IMR-90 (cell line): ENCODE results near the gene BCKDK. TPM values are rescaled to one million over a fixed set of nuclear protein-coding genes. Genes with fewer than 3 reads are reported as not detected.
A peak's percentile ranks its signal among the peaks of the same experiment; 100 is the strongest.

Experiments
- ATAC-seq: fragments of 200-7000 bp; cut with Tn5 transposase; 2 replicates; pipeline ENCODE4 v1.9.1; 2020; ENCODE audit warnings: low read depth, mild to moderate bottlenecking, moderate library complexity
- BruUV-seq: library from RNA; stranded (reverse); fragments of 400-500 nt; replicated peaks from 2 replicates; lab custom pipeline; 2021; lab: Mats Ljungman, UMichigan
- CTCF ChIA-PET: fragments of 300-600 bp; formaldehyde crosslinking; extraction: SDS; loops from one replicate; lab custom pipeline; 2021; ENCODE audit warnings: antibody characterized with exemption; lab: Yijun Ruan, JAX
- POLR2A ChIA-PET: fragments of 300-600 bp; sonication (Branson Sonifier 250); formaldehyde crosslinking; loops from one replicate; lab custom pipeline; 2022; ENCODE audit warnings: antibody characterized with exemption; ENCODE audit not compliant: unreplicated experiment; lab: Charles Lee
- DNase-seq: peaks from one replicate; pipeline ENCODE4 v3.0.0; 2013
- H2AFZ ChIP-seq: replicated peaks from 2 replicates; pipeline ENCODE3; 2013; ENCODE audit warnings: low read length, mild to moderate bottlenecking; ENCODE audit not compliant: poor library complexity
- H2AK5ac ChIP-seq: 2 replicates; pipeline ENCODE4 v1.6.1; 2013; ENCODE audit warnings: low read depth, low read length, inconsistent platforms
- H2AK9ac ChIP-seq: replicated peaks from 2 replicates; pipeline ENCODE3; 2013; ENCODE audit warnings: mild to moderate bottlenecking, low read depth, low read length, moderate library complexity; ENCODE audit not compliant: poor library complexity
- H2BK120ac ChIP-seq: 2 replicates; pipeline ENCODE4 v1.6.1; 2013; ENCODE audit warnings: low read depth, low read length, inconsistent platforms
- H2BK15ac ChIP-seq: 3 replicates; pipeline ENCODE4 v1.6.1; 2013; ENCODE audit warnings: low read depth, low read length, inconsistent platforms
- H2BK20ac ChIP-seq: 2 replicates; pipeline ENCODE4 v1.6.1; 2013; ENCODE audit warnings: low read depth, mild to moderate bottlenecking, inconsistent platforms, low read length, moderate library complexity
- H2BK5ac ChIP-seq: 2 replicates; pipeline ENCODE4 v1.6.1; 2013; ENCODE audit warnings: mild to moderate bottlenecking, low read depth, low read length, inconsistent platforms; ENCODE audit not compliant: poor library complexity, severe bottlenecking
- H3K14ac ChIP-seq: replicated peaks from 2 replicates; pipeline ENCODE4 v1.6.1; 2013; ENCODE audit warnings: low read depth, low read length, inconsistent platforms
- H3K18ac ChIP-seq: 2 replicates; pipeline ENCODE4 v1.6.1; 2013; ENCODE audit warnings: low read depth, low read length, control low read depth
- H3K23ac ChIP-seq: 2 replicates; pipeline ENCODE4 v1.6.1; 2013; ENCODE audit warnings: low read depth, low read length, inconsistent platforms
- H3K27ac ChIP-seq: 2 replicates; pipeline ENCODE4 v1.5.1; 2013; ENCODE audit warnings: mild to moderate bottlenecking, control low read depth, low read length; ENCODE audit not compliant: insufficient read depth
- H3K27me3 ChIP-seq: 2 replicates; pipeline ENCODE4 v1.6.1; 2013; ENCODE audit warnings: low read length; ENCODE audit not compliant: control insufficient read depth, insufficient read depth
- H3K36me3 ChIP-seq: 2 replicates; pipeline ENCODE4 v1.6.1; 2013; ENCODE audit warnings: low read length, mixed read lengths; ENCODE audit not compliant: control insufficient read depth, insufficient read depth
- H3K4ac ChIP-seq: 2 replicates; pipeline ENCODE4 v1.6.1; 2013; ENCODE audit warnings: low read depth, low read length, inconsistent platforms
- H3K4me1 ChIP-seq: 2 replicates; pipeline ENCODE4 v1.6.1; 2013; ENCODE audit warnings: low read length, mixed read lengths; ENCODE audit not compliant: control insufficient read depth, insufficient read depth
- H3K4me2 ChIP-seq: 2 replicates; pipeline ENCODE4 v1.6.1; 2013; ENCODE audit warnings: low read depth, mild to moderate bottlenecking, control low read depth, low read length, moderate library complexity
- H3K4me3 ChIP-seq: 2 replicates; pipeline ENCODE4 v1.5.1; 2013; ENCODE audit warnings: low read depth, mild to moderate bottlenecking, control low read depth, low read length, moderate library complexity; ENCODE audit not compliant: insufficient read depth
- H3K56ac ChIP-seq: 2 replicates; pipeline ENCODE4 v1.6.1; 2013; ENCODE audit warnings: low read length, inconsistent platforms; ENCODE audit not compliant: insufficient read depth; ENCODE audit errors: extremely low read depth
- H3K79me1 ChIP-seq, 2 experiments: 2 replicates each; pipeline ENCODE4 v1.6.1; 2013; ENCODE audit warnings: low read length in 2 of 2, inconsistent platforms in 1 of 2, low read depth in 1 of 2
- H3K9ac ChIP-seq: 2 replicates; pipeline ENCODE4 v1.6.1; 2013; ENCODE audit warnings: low read depth, low read length, control low read depth
- H3K9me1 ChIP-seq: 2 replicates; pipeline ENCODE4 v1.6.1; 2013; ENCODE audit warnings: low read length, inconsistent platforms; ENCODE audit not compliant: insufficient read depth
- H3K9me3 ChIP-seq: 2 replicates; pipeline ENCODE4 v1.6.1; 2013; ENCODE audit warnings: low read length; ENCODE audit not compliant: control insufficient read depth, insufficient read depth
- H4K20me1 ChIP-seq: 2 replicates; pipeline ENCODE4 v1.6.1; 2013; ENCODE audit warnings: low read length, inconsistent platforms; ENCODE audit not compliant: insufficient read depth
- H4K5ac ChIP-seq: 2 replicates; pipeline ENCODE4 v1.6.1; 2013; ENCODE audit warnings: mild to moderate bottlenecking, low read depth, low read length, control low read depth
- H4K8ac ChIP-seq, 2 experiments: 2 replicates each; pipeline ENCODE4 v1.6.1; 2013; ENCODE audit warnings: low read depth in 2 of 2, low read length in 2 of 2, control low read depth in 1 of 2, inconsistent platforms in 1 of 2
- H4K91ac ChIP-seq: 2 replicates; pipeline ENCODE4 v1.6.1; 2013; ENCODE audit warnings: low read depth, low read length, inconsistent platforms; ENCODE audit not compliant: insufficient read depth
- BHLHE40 ChIP-seq: fragments of 150-350 bp; IDR thresholded peaks from 2 replicates; pipeline ENCODE4 v1.6.1; 2016; ENCODE audit warnings: mild to moderate bottlenecking, low read depth, low read length
- CEBPB ChIP-seq: IDR thresholded peaks from 2 replicates; pipeline ENCODE4 v1.6.1; 2012; ENCODE audit warnings: low read depth, low read length, improper control_type of control experiment
- CHD1 ChIP-seq: IDR thresholded peaks from 2 replicates; pipeline ENCODE4 v1.6.1; 2012; ENCODE audit warnings: low read depth, low read length, improper control_type of control experiment
- CTCF ChIP-seq: conservative IDR thresholded peaks from 2 replicates; pipeline ENCODE4 v1.5.1; 2012; ENCODE audit warnings: mild to moderate bottlenecking, low read depth, low read length, improper control_type of control experiment
- ELK1 ChIP-seq: fragments of 150-350 bp; IDR thresholded peaks from 2 replicates; pipeline ENCODE4 v1.6.1; 2016; ENCODE audit warnings: low read depth, mild to moderate bottlenecking, low read length, moderate library complexity, borderline replicate concordance
- MAFK ChIP-seq: IDR thresholded peaks from 2 replicates; pipeline ENCODE4 v1.6.1; 2012; ENCODE audit warnings: low read depth, low read length, improper control_type of control experiment
- MAZ ChIP-seq: IDR thresholded peaks from 2 replicates; pipeline ENCODE4 v1.6.1; 2012; ENCODE audit warnings: low read depth, mild to moderate bottlenecking, low read length, improper control_type of control experiment, moderate library complexity, borderline replicate concordance
- MXI1 ChIP-seq: IDR thresholded peaks from 2 replicates; pipeline ENCODE4 v1.6.1; 2012; ENCODE audit warnings: low read depth, mild to moderate bottlenecking, low read length, moderate library complexity, borderline replicate concordance
- NFE2L2 ChIP-seq: fragments of 150-350 bp; IDR thresholded peaks from 2 replicates; pipeline ENCODE4 v1.6.1; 2016; ENCODE audit warnings: low read depth, mild to moderate bottlenecking, low read length
- POLR2A ChIP-seq: IDR thresholded peaks from 2 replicates; pipeline ENCODE4 v1.6.1; 2012; ENCODE audit warnings: mild to moderate bottlenecking, low read depth, low read length
- RAD21 ChIP-seq: IDR thresholded peaks from 2 replicates; pipeline ENCODE4 v1.6.1; 2012; ENCODE audit warnings: low read length, improper control_type of control experiment
- RCOR1 ChIP-seq: IDR thresholded peaks from 2 replicates; pipeline ENCODE4 v1.6.1; 2012; ENCODE audit warnings: mild to moderate bottlenecking, low read length, improper control_type of control experiment; ENCODE audit not compliant: insufficient replicate concordance
- RFX5 ChIP-seq: IDR thresholded peaks from 2 replicates; pipeline ENCODE4 v1.8.0; 2012; ENCODE audit warnings: low read depth, mild to moderate bottlenecking, low read length, moderate library complexity
- SMC3 ChIP-seq: fragments of 150-350 bp; IDR thresholded peaks from 2 replicates; pipeline ENCODE4 v1.6.1; 2016; ENCODE audit warnings: low read depth, mild to moderate bottlenecking, antibody characterized with exemption, low read length, moderate library complexity
- USF2 ChIP-seq: fragments of 150-350 bp; IDR thresholded peaks from 2 replicates; pipeline ENCODE4 v1.6.1; 2017; ENCODE audit warnings: mild to moderate bottlenecking, antibody characterized with exemption, low read length, low read depth
- WGBS, 2 experiments: methylation state at CpG; one replicate each; pipeline versions ENCODE4 v1.1.5 to v1.1.7; 2013; ENCODE audit warnings: missing lambda C conversion rate in 2 of 2; ENCODE audit not compliant: insufficient read length in 1 of 2; ENCODE audit errors: extremely low coverage in 2 of 2; 5-methylcytosine and 5-hydroxymethylcytosine counted together
- dilution Hi-C: fragments of 300-500 bp; cut with HindIII; formaldehyde crosslinking; loops from one replicate; pipeline ENCODE4 v1.14.3; 2018; ENCODE audit warnings: low sequenced_read_pairs; ENCODE audit not compliant: unreplicated experiment
- in situ Hi-C: fragments of 300-500 bp; cut with MboI; formaldehyde crosslinking; loops from 3 replicates; pipeline ENCODE4 v1.14.3; 2019; ENCODE audit warnings: low sequenced_read_pairs, inconsistent platforms, mixed read lengths
- intact Hi-C: fragments of 100-400 bp; cut with micrococcal nuclease; formaldehyde crosslinking; loops from 2 replicates; pipeline ENCODE4 v1.10.0; 2022
- polyA plus RNA-seq, 3 experiments: library from polyadenylated mRNA; depleted of rRNA; stranded (reverse); fragments of >200 nt; gene quantifications; 2 replicates each; pipeline ENCODE4 v1.2.3, GENCODE V29; 2012; ENCODE audit warnings: low replicate concordance in 1 of 3
- total RNA-seq: library from RNA; depleted of rRNA; stranded (reverse); fragments of >200 nt; gene quantifications from 2 replicates; pipeline ENCODE4 v1.2.3, GENCODE V29; 2012

BCKDK gene
- total and polyA plus RNA-seq, 2 of the 4 experiments (the other 2 are of a cell fraction): 26.0 to 79.3 TPM

DNA sequence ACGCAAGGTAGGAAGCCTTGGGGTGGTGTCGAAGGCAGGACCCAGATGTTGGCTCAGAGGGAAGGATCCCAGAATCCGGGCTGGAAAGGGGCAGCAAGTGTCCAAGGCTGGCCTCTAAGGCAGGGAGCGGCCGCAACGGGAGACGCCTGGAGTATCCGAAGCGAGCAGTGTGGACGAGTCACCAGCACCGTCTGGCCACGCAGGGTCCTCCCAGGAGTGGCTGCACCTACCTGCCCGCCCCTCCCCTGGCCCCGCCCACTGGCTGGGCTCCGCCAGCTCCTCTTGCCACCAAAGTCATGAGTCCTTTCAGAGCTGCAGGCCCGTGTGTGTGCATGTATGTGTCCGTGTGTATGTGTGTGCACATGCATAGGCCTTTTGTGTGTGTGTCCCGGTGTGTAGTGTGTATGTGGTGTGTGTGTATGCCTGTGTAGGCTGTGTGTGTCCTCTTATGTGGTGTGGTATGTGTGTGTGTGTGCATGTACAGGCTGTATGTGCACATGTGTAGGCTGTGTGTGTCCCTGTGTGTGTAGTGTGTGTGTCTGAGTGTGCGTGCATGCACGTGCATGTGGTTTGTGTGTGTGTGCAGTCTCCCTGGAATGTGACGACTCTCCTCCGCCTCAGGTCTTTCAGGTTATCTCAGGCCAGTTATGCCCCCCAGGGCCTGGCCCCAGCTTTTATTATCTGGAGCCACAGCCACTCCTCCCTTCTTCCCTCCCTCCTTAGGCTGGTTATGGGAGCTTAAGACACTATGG lies 27.5 kb downstream of the BCKDK start, which contains the start of gene PRSS8:
Gene PRSS8, minus strand, starts transcription at position 193 of the 752 bp plus-strand sequence. CDS start 229 bp downstream, outside the sequence.
- H3K9me1 ChIP-seq: peaks cover 11% of the 10 kb centered on the region
- H3K4me2 ChIP-seq: no peak within 1 kb of the TSS
- BruUV-seq: no TSS peak
- H3K36me3 ChIP-seq: peaks cover 9% of the 10 kb centered on the region
- dilution Hi-C loops: no loop called here
- H2BK20ac ChIP-seq: no peak within 1 kb of the TSS
- H3K27ac ChIP-seq: no peak within 1 kb of the TSS
- ChIA-PET CTCF (no interaction called here), POLR2A (no interaction called here)
- H3K4me3 ChIP-seq: no peak within 1 kb of the TSS
- H3K79me1 ChIP-seq: peaks cover 0 to 7% of the 10 kb centered on the region in 2 experiments; a peak in 1 of 4 replicates
- 0 out of 2 replicates have a peak within 1 kb of the TSS, but pooled peaks have one; percentile 53 for H3K23ac ChIP-seq
- H3K56ac ChIP-seq: no peak within 1 kb of the TSS
- H3K4me1 ChIP-seq: peaks cover 14% of the 10 kb centered on the region
- in situ Hi-C loops: no loop called here
- no peak within 1 kb of the TSS for H4K91ac ChIP-seq
- 59% methylated on average over 13 of the region's 22 CpGs; no CpG with 5 or more reads in 1 of the 2 experiments for WGBS, 2 experiments
- no peak within 1 kb of the TSS for H3K4ac ChIP-seq
- H2BK15ac ChIP-seq: no peak within 1 kb of the TSS
- peak within 1 kb of the TSS; percentile 42 for H2AK9ac ChIP-seq
- intact Hi-C loops: no loop called here
- H2BK120ac ChIP-seq: 0 out of 2 replicates have a peak within 1 kb of the TSS, but pooled peaks have one; percentile 23
- DNase-seq (no peak), ATAC-seq (no peak)
- H2BK5ac ChIP-seq: no peak within 1 kb of the TSS
- H3K18ac ChIP-seq: no peak within 1 kb of the TSS
- no peaks in the 10 kb centered on the region; the same call in 1 of the 2 replicates for H3K27me3 ChIP-seq
- no peak within 1 kb of the TSS for H3K9ac ChIP-seq
- H4K20me1 ChIP-seq: no peaks in the 10 kb centered on the region
- no peak within 1 kb of the TSS for H4K8ac ChIP-seq
- peak within 1 kb of the TSS; percentile 44 for H2AFZ ChIP-seq
- H2AK5ac ChIP-seq: peak within 1 kb of the TSS; percentile 59; the same call in 1 of the 2 replicates
- no peak within 1 kb of the TSS; the same call in 1 of the 2 replicates for H3K14ac ChIP-seq
- no peaks in the 10 kb centered on the region for H3K9me3 ChIP-seq
- no peak within 1 kb of the TSS for H4K5ac ChIP-seq
- no peak for TF ChIP-seq RCOR1
- TF ChIP-seq CTCF: no peak
- TF ChIP-seq CEBPB: no peak
- no peak for TF ChIP-seq POLR2A
- no peak for TF ChIP-seq NFE2L2
- no peak for TF ChIP-seq CHD1
- TF ChIP-seq RAD21: no peak
- no peak for TF ChIP-seq SMC3
- no peak for TF ChIP-seq MAZ
- TF ChIP-seq MAFK: no peak
- no peak for TF ChIP-seq ELK1
- no peak for TF ChIP-seq RFX5
- TF ChIP-seq BHLHE40: no peak
- TF ChIP-seq MXI1: no peak
- TF ChIP-seq USF2: no peak
